Left lung (tissue), 10 donors: ENCODE data around the gene RFX8. TPM values are rescaled to one million over a fixed set of nuclear protein-coding genes. Genes with fewer than 3 reads are reported as not detected.
"Not testable (repeated sequence)": the region's sequence is repeated elsewhere in the genome, so short reads cannot be mapped to it uniquely, and the experiment has no call there.

ENCODE experiments used
- ATAC-seq: fragments of 200-7000 bp; cut with Tn5 transposase; one replicate; pipeline ENCODE4 v1.9.1; 2020; ENCODE audit warnings: moderate library complexity
- DNase-seq, 4 donors: peaks; one replicate each; pipeline ENCODE4 v3.0.0-alpha.2; 2013 to 2020
- H3K27ac ChIP-seq, 2 donors: fragments of 200-600 bp; sonication (generic) in 1 of 2; one replicate each; pipeline versions ENCODE4 v1.5.0 to v1.8.0; 2020 to 2021
- H3K27me3 ChIP-seq, 2 donors: fragments of 200-600 bp; sonication (generic) in 1 of 2; one replicate each; pipeline versions ENCODE4 v1.5.0 to v1.8.0; 2020 to 2021
- H3K36me3 ChIP-seq, 2 donors: fragments of 200-600 bp; sonication (generic) in 1 of 2; one replicate each; pipeline versions ENCODE4 v1.5.0 to v1.8.0; 2020 to 2021
- H3K4me1 ChIP-seq, 2 donors: fragments of 200-600 bp; one replicate each; pipeline ENCODE4 v1.8.0; 2021
- H3K4me3 ChIP-seq, 2 donors: fragments of 200-600 bp; sonication (generic) in 1 of 2; one replicate each; pipeline versions ENCODE4 v1.5.0 to v1.8.0; 2020 to 2021; ENCODE audit warnings: mild to moderate bottlenecking in 1 of 2
- H3K9me3 ChIP-seq, 2 donors: fragments of 200-600 bp; sonication (generic) in 1 of 2; one replicate each; pipeline versions ENCODE4 v1.5.0 to v1.8.0; 2020 to 2021
- CTCF ChIP-seq, 2 donors: fragments of 200-600 bp; sonication (generic) in 1 of 2; IDR thresholded peaks; one replicate each; pipeline versions ENCODE4 v1.5.0 to v1.8.0; 2021; ENCODE audit warnings: antibody characterized with exemption in 2 of 2
- intact Hi-C, 2 donors: fragments of 100-400 bp; cut with DNase I; formaldehyde crosslinking; loops; one replicate each; pipeline versions ENCODE4 v1.11.2 to v1.14.2; 2022
- polyA plus RNA-seq, 6 donors: library from polyadenylated mRNA; unstranded; fragments of 120-200 nt; gene quantifications; one replicate each; pipeline ENCODE4 v1.2.1, GENCODE V29; 2013; ENCODE audit not compliant: insufficient read length in 6 of 6
- total RNA-seq, 2 donors: library from RNA; stranded (reverse); fragmentation: NEBNext Ultra II Directional; extraction: Animal tissue kit (Norgen Biotek cat#: 25700); gene quantifications; one replicate each; pipeline ENCODE4 v1.2.1, GENCODE V29; 2021
- donor health status: DM: no; HTN: yes; CAD: no.
- donor health status: DM: no; HTN: no; CAD: no.

The RFX8 gene
- total and polyA plus RNA-seq, 8 donors = 0.41 to 1.6 (median 1.3) TPM; not detected in 1

GRCh38 chr2:101464841-101465240, 10.1 kb downstream of the RFX8 start:
- Histone ChIP-seq H3K4me3 (no peak overlapping the region), H3K27ac (peak overlapping the region in 1 of 2 donors; percentile 68), H3K9me3 (no peaks in the 10 kb centered on the region), H3K27me3 (peaks cover 0 to 19% of the 10 kb centered on the region in 2 donors), H3K4me1 (peaks cover 0 to 36% of the 10 kb centered on the region in 2 donors), H3K36me3 (no peaks in the 10 kb centered on the region)
- TF ChIP-seq CTCF (IDR thresholded peaks at IDR 0.05) = no peak
- DNase-seq (no peak), ATAC-seq (no peak)
- intact Hi-C loops = no loop called here

- Histone ChIP-seq H3K36me3 (no peaks in the 10 kb centered on the region), H3K27ac (peak overlapping the region in 1 of 2 donors; percentile 68), H3K9me3 (no peaks in the 10 kb centered on the region), H3K4me1 (peaks cover 0 to 36% of the 10 kb centered on the region in 2 donors), H3K27me3 (peaks cover 0 to 20% of the 10 kb centered on the region in 2 donors), H3K4me3 (no peak overlapping the region)
- TF ChIP-seq CTCF (IDR thresholded peaks at IDR 0.05) = no peak
- intact Hi-C loops = no loop called here
- ATAC-seq (no peak), DNase-seq (no peak)
Measured at GRCh38 chr2:101463911-101464641, 10.8 kb downstream of the RFX8 start.

- no peaks in the 10 kb centered on the region for H3K36me3 ChIP-seq
- peak overlapping the region in 1 of 2 donors; percentile 68 for H3K27ac ChIP-seq
- peaks cover 0 to 36% of the 10 kb centered on the region in 2 donors for H3K4me1 ChIP-seq
- ATAC-seq (no peak), DNase-seq (no peak)
- peaks cover 0 to 20% of the 10 kb centered on the region in 2 donors for H3K27me3 ChIP-seq
- no peaks in the 10 kb centered on the region for H3K9me3 ChIP-seq
- intact Hi-C loops = no loop called here
- no peak for TF ChIP-seq CTCF (IDR thresholded peaks at IDR 0.05)
- no peak overlapping the region for H3K4me3 ChIP-seq
Measured at GRCh38 chr2:101463421-101463820, 11.5 kb downstream of the RFX8 start.

- Histone ChIP-seq H3K36me3 (no peaks in the 10 kb centered on the region), H3K4me3 (no peak overlapping the region), H3K9me3 (no peaks in the 10 kb centered on the region), H3K27ac (no peak overlapping the region), H3K4me1 (peaks cover 0 to 27% of the 10 kb centered on the region in 2 donors), H3K27me3 (peaks cover 0 to 8% of the 10 kb centered on the region in 2 donors)
- ATAC-seq (no peak), DNase-seq (no peak)
- intact Hi-C loops = no loop called here
- TF ChIP-seq CTCF (IDR thresholded peaks at IDR 0.05) = no peak
Measured at GRCh38 chr2:101461381-101461780, 13.5 kb downstream of the RFX8 start.

- H3K9me3 ChIP-seq, DNase-seq, H3K36me3 ChIP-seq, intact Hi-C loops, H3K27ac ChIP-seq, H3K4me1 ChIP-seq, H3K4me3 ChIP-seq, H3K27me3 ChIP-seq, ATAC-seq: not testable (repeated sequence)
Measured at GRCh38 chr2:101454408-101454807, 20.5 kb downstream of the RFX8 start.

- Histone ChIP-seq H3K4me1 (no peaks in the 10 kb centered on the region), H3K27me3 (no peaks in the 10 kb centered on the region), H3K27ac (no peak overlapping the region), H3K36me3 (no peaks in the 10 kb centered on the region), H3K4me3 (no peak overlapping the region), H3K9me3 (no peaks in the 10 kb centered on the region)
- no peak for TF ChIP-seq CTCF (IDR thresholded peaks at IDR 0.05)
- intact Hi-C loops = no loop called here
- ATAC-seq = no peak
- DNase-seq = no peak
Measured at GRCh38 chr2:101450965-101451364, 23.9 kb downstream of the RFX8 start.
